ENCODE results near the gene CKAP5.

The CKAP5 gene

DNA sequence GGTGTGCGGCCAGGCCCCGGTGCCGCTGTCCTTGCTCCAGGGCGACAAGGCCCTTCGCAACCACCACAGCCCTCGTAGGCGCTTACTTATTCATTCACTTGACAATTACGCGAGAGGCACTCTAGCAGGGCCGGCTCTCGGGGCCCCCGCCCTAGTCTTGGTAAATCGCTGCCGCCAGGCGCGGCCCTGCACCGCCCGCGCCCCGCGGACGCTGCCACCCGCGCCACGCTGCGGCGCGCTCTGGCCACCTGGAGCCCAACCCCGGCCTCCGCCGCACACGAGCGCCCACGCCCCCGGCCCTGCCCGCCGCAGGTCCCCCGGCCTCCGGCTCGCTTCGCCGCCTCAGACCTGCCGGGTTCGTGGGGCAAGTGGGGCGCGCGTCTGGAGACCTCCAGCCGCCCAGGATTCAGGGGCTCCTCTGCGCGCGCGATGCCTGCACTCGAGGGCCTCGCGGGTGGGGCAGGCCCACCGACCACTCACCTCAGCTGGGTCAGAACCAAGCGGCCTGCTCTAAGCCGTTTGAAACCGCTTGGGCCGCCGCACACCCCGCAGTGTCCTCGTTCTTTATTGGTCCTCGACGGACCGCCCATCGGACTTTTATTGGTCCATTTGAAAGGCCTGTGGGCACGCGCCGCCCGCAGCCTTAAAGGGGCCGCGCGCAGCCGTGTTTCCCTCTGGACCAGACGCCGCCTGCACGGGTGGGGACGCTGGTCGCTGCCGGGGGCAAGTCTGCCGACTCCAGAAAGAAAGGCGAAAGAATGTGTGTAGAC lies at the start of gene CKAP5:
Gene CKAP5 (minus strand): TSS at position 541 of the 770 bp plus-strand sequence. CDS start 25,049 bp downstream, outside the sequence.
- peak; percentile 97 for DNase-seq (ENCODE audit: low spot score)

DNA sequence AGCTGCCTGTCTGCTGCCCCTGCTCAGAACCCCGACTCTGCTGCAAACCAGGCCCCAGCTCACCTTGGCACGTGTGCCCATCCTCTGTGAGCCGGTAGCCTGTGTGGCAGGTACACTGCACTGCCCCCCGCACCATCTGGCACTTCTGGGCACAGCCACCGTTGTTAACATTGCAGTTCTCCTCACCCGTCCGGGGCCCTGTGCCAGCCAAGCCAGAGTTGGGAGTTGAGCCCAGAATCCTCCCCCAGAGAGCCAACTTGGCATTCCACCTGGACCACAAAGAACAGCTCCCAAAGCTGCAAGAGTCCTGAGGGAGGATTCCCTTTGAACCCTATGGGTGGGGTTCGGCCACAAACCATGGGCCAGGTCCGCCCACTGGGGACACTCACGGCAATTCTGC lies 49.7 kb upstream of the CKAP5 start:
- DNase-seq (ENCODE audit: low spot score), result peak; percentile 40

DNA sequence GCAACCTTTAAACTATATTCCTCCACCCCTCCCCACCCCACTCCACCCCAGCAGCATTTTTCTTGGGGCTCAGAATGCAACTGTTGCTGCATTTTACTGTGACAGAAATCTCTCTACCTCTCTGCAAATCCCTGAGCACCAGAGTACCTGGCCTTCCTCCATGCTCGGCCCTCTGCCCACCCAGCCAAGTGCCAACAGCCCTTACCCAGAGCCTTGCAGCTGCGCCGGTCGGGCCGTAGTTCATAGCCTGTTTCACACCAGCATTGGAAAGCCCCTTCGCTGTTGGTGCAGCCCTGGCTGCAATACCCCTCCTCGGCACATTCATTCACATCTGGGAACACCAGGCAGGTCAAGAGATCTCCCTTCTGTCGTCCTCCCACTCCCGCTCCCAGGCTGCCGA lies 48.9 kb upstream of the CKAP5 start:
- no peak for DNase-seq (ENCODE audit: low spot score)

DNA sequence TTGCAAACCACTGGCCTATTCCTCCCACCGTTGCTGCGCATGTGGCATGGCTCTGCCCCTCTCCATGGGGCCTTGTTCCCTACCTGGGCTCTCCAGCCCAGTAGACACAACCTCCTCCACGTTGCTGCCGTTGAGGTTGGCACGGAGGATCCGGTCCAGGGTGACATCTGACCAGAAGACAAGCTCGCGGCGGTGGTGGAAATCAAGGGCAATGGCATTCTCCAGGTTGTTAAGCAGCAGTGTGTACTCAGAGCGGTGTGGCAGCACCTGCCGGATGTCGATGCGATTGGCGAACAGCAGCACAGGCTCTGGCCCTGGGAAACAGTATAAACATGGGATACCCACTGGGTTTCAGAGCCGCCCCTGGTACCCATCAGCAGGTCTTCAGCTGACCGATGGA lies 48.4 kb upstream of the CKAP5 start:
- no peak for DNase-seq (ENCODE audit: low spot score)

DNA sequence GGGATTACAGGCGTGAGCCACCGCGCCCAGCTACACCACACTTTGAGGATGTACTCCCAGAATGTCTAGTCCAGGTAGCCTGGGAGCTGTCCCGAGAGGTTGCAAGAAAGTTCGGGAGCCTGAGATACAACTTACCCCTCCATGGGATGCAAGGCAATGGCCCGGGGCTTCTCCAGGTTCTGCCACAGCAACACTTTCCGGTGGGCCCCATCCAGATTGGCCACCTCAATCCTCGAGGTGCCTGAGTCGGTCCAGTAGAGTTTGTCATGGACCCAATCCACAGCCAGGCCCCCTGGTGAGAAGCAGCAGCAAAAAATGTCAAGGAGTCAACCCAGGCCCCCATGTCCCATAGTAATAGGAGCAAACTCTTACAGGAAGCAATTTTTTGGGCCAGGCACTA lies 46.8 kb upstream of the CKAP5 start:
- no peak for DNase-seq (ENCODE audit: low spot score)

DNA sequence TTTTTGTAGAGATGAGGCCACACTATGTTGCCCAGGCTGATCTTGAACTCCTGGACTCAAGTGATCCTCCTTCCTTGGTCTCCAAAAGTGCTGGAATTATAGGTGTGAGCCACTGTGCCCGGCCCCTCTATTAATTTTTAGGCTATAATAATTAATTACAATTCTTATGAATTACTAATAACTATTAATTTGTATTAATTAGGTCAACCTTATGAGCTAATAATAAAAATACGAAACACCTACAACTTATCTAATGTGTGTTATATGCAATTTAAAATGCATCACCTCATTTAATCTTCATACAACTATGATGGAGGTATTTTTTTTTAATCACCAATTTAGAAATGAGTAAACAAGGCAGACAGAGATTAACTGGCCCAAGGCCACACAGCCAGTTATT lies 46.0 kb upstream of the CKAP5 start:
- DNase-seq (ENCODE audit: low spot score), result no peak

DNA sequence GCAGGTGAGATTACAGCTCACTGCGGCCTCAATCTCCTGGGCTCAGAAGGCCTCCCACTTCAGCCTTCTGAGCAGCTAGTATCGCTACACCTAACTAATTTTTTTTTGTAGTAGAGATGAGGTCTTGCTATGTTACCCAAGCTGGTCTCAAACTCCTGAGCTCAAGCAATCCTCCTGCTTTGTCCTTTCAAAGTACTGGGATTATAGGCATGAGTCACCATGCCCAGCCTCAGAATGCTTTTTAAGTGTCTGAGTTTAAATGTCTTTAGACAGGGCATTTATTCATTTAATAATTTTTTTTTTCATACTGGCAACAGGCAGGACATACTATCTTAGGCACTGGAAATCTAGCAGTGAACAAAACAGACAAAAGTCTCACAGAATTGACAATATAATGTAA lies 44.6 kb upstream of the CKAP5 start:
- no peak for DNase-seq (ENCODE audit: low spot score)

DNA sequence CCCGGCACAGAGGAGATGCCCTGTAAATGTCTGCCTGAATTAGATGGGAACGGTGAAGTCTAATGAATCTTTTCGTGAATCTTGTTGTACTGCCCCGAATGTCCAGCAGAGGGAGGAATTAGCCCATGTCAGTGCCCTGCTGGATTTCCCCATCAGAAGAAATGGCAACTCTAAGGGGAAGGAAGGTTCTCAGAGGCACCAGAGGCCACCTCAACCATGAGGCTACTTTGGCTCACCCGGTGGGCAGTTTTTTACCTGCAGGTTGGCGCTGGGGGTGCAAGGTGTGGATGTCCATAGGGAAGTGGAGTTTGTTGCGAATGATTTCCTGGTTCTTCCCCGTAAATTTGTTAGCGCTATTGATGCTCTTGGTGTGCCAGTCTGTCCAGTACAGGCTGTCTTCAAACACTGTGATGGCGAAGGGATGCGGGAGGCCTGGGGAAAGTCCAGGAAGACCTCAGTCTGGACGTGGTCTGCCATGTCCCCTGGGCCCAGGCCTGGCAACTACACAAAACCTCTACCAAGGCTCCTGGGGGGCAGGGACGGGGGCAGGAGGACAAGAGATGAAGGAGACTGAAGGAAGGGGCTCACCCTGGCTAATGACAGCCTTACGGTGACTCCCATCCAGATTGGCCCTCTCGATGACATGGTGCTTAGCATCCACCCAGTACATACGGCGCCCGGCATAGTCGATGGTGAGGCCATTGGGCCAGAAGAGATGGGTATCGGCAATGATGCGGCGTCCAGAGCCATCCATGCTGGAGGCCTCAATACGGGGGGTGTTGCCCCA lies 43.8 kb upstream of the CKAP5 start:
- DNase-seq (ENCODE audit: low spot score), result peak; percentile 85

DNA sequence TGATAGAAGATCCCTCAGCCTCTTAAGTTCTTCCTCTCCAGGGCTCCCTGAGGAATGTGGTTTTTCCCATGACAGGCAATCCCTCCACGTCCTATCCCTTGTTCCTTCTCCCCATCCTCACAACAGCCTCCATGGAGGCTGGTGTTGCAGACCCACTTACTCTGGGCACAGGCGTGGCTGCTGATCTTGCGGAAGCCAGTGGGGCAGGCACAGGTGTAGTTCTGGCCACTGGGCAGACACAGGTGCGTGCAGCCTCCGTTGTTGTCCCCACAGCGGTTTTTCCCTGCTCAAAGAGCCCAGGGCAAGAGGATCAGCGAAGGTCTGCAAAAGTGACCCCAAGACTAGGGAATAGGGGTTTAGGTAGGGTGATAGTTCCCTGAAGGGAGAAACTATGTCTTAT lies 43.2 kb upstream of the CKAP5 start:
- DNase-seq (ENCODE audit: low spot score), result no peak

DNA sequence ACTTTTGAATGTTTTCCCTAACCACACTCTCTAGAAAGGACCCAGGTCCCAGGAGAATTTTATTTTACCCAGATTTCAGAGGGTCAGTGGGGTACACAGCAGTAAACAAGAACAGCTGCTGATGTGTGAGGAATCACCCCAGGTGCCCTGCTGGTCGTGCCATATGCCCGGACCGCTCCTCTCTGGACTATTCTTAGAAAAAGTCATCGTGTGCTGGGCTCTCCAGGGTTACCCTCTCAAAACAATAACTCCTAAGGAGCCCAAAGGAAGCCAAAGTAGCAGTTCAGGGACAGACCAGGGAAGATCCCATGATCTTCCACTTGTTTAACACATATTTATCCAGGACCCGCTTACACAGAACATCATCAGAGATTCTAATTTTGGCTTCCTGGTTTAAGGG lies 42.6 kb upstream of the CKAP5 start:
- no peak for DNase-seq (ENCODE audit: low spot score)

DNA sequence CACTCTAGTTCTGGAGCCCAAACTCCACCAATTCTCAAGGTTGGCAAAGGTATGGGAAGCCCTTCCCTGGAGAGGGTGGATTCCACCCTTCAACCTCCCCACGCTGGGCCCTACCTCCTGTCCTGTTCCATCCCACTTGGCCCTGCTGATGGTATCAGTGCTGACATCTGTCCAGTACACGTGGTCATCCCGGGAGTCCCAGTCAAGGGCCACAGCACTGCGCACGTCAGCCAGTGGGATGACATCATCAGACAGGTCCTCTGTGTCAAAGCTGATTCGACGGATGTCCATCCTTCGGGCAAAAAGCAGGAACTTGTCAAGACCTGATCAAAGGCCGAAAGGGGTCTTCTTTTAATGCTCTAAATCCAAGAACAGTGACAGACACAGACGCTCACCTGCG lies 40.1 kb upstream of the CKAP5 start:
- no peak for DNase-seq (ENCODE audit: low spot score)

DNA sequence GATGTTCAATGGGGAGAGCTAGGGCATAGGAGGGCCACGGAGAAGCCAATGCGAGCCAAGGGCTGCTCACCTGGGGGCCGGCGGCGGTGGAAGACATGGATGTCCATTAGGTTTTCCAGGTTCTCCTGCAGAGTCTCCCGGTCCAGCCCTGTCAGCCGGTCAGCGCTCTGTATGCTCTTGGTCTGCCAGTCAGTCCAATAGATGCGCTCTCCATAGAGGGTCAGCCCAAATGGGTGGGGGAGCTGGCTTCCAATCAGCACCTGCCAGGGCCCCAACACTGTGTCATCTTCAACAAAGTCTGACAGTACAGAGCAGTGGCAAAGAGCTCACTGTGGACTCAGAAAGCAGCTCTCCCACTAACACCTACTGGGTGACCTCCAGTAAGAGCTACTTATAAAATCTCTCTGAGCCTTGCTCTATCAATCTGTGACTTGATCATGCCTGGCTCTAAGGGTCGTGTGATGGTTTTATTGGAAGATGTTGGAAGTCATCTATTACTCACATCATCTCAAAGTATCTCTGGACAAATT lies 33.0 kb upstream of the CKAP5 start:
- DNase-seq (ENCODE audit: low spot score), result no peak

DNA sequence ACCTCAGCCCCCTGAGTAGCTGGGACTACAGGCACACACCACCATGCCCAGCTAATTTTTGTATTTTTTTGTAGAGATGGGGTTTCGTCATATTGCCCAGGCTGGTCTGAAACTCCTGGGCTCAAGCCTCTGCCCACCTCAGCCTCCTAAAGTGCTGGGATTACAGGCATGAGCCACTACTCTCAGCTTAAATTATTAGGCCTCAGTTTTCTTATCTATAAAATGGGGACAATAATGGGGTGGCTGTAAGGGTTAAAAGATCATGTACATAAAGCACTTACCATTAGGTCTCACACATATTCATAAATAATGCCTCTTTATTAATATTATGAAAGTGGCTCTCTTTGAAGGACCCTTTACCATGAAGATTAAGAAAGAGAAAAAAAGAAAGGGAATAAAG lies 31.5 kb upstream of the CKAP5 start:
- no peak for DNase-seq (ENCODE audit: low spot score)

DNA sequence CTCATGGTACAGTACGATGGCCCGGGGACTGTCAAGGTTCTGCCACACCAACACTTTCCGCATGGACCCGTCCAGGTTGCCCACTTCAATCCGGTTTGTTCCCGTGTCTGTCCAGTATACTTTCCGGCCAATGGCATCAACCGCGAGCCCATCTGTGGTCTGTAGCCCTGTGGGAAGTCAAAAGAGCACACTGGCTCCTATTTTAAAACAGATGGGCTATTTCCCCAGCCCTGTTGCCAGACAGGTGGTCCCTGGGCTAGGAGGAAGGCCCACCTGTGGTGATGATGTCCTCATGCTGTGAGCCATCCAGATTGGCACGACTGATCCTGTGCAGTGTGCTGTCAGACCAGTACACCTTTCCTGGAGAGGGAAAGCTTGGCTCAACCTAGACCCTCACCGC lies 30.4 kb upstream of the CKAP5 start:
- no peak for DNase-seq (ENCODE audit: low spot score)

DNA sequence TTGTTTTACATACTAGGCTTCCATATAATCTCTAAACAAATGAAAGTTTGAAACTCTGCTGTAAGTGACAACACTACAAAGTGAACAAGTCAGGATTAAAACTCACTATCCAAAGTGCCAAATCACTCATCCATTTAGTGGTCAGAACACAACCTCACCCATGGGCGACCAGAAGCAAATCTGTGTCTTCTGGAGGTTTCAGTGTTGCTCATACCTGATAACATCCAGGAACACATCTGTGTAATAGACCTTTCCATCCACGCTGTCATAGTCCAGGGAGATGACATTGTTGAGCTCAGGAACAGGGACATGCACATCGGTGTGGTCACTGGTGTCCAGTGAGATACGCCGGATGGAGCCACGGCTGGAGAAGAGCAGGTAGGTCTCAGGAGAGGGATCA lies 28.5 kb upstream of the CKAP5 start:
- DNase-seq (ENCODE audit: low spot score), result no peak

DNA sequence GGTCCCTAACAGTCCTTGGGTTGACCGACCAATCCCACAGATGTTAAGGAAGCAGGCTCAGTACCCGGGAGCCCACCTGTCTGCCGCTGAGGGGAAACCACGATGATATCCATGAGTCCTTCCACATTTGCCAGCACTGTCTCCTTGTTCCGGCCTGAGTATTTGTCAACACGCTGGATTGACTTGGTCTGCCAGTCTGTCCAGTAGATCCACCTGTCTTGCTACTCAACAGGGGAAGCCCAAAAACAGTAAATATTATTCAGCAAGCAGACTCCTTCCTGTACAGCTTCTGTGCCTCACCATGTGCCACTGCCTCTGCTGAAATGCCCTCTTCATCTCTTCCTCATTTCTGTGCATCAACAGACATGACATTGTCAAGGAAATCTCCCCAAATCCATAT lies 22.8 kb upstream of the CKAP5 start:
- DNase-seq (ENCODE audit: low spot score), result no peak

DNA sequence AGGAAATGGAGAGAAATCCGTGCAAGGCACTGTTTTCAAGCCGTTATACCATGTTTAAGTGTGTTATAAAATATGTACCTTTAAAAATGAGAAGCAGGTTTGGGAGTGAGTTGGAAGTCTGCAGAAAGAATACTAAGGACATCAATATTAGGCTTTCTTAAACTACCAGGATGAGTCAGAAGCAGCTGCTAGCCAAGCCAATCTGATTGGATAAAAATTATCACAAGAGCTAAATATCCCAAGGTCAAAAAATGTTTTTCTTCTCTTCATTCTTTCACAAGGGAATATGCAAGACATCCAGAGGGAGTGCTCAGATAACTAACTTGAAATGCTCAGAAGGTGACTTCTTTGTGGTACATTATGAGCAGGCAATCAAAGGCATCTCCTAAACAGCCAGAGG lies 19.3 kb upstream of the CKAP5 start:
- DNase-seq (ENCODE audit: low spot score), result peak; percentile 66

DNA sequence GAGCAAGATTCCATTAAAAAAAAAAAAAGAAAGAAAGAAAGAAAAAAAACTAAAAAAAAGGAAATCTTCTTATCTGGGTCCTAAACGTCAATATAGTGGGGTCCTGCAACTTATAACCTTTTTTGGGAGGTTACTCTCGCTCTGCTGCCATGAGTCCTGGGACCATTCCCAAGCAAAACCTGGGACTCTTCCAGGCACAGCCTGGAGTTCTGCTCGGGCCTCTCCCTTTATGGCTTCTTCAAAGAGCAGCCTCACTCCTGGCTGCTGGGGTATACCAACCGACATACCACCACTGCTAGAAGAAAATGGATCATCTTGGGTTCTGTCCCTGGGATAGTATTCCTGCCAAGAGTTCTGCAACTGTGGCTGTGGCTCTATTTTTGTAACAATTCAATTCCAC lies 14.1 kb upstream of the CKAP5 start:
- no peak for DNase-seq (ENCODE audit: low spot score)

DNA sequence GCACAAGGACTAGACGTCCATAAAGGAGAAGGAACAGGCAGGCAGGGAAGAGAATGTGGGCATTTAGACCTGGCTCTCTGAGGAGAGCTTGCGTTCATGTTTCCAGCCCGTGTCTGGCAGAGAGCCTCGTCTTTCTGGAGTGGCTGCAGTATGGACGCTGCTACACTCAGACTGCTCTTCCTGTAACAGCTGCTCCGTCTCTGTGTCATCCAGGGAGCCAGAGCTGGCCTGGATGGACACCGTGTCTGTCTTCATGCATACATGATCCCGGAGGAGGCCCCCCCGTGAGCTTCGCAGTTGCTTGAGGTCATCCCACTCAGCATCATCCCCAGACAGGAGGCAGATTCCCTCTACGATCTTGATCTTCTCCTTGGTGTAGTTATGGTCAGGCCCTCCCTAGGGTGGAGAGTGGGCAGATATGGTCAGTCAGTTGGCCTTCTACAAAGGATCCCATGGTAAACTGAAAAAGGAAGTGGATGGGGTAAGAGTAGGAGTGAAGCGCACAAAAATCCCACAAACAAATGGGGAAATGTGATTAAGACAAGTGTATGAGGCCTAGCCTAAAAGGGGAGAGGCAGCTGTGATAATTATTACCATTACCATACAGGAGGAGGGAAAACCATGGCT lies 13.0 kb upstream of the CKAP5 start:
- no peak for DNase-seq (ENCODE audit: low spot score)

DNA sequence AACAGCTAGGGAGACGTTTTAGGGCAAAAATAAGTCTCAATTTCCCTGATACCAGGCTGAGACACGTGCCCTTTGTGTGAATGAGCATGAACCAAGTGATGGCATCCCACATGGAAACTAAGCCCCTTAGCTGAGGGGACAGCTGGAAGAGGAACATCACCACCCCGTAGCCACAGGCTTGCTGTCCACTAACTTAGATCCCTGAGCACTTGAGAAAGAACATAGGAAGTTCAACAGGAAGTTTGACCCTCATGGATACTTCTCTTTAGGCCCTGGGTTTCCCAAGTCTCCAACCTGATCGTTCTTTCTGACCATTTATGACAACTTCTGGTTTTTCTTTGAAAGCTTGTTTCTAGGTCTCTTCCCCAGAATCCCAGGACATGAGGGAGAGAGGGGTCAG lies 11.6 kb upstream of the CKAP5 start:
- no peak for DNase-seq (ENCODE audit: low spot score)

DNA sequence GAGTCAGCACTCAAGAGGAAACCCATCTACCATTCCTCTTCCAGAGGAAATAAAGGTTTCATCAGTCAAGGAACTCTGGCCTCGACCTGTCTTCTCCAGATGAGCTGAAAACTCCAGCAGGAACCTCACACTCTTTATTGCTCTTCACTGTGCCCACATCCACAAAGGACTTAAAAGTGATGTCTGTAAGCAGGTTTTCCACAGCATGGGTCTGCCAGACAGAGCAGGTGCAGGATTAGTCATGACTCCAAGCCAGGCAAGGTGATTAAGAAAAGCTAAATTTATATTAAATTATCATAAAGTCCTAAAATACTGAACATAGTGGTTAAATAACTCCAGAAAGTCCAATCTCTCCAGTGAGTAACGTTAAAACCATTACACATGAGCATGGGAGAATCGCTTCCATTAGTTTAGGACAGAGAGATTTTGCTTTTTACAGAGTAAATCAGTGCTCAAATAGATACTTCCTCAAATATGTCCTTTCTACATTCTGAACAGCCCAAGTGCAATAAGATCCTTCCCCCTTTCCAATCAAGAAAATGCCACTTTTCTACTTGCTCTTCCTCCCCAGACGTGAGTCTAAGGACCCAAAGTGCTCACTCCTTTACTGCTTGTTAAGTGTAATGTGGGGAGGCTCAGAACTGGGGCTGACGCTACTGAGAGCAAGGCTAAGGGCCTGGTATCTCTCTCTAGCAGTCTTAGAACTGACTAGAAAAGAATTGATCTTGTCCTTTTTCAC lies 10.7 kb upstream of the CKAP5 start:
- DNase-seq (ENCODE audit: low spot score), result no peak

DNA sequence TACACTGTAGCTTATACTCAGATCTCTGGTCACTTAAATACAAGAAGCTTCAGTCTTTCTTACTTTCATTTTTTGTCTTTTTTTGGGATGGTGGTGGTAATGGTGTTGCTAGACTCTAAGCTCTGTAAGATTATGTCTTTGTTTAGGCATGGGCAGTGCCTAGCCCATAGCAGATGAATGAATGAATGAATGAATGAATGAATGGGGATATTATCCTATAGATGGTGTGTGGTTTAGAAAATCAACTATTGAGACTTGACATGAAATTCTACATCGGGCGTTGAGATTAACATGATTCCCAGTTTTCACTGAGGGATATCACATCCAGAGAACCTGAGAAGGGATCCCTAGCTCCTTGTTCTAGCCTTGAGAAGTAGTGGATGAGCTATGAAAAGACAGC lies 9.8 kb upstream of the CKAP5 start:
- DNase-seq (ENCODE audit: low spot score), result no peak

Data from AG08395 (cell line).